Prostate gland (tissue), 2 donors: ENCODE data around the gene COX19. TPM values are rescaled to one million over a fixed set of nuclear protein-coding genes. Genes with fewer than 3 reads are reported as not detected.

Experiments
- DNase-seq: peaks from one replicate; pipeline ENCODE4 v3.0.0-alpha.2; 2019; ENCODE audit warnings: low spot score
- H3K27ac ChIP-seq, 2 donors: fragments of 200-600 bp; sonication (generic); 2 replicates each; pipeline ENCODE4 v1.5.1; 2017 to 2019
- H3K27me3 ChIP-seq: fragments of 200-600 bp; sonication (generic); replicated peaks from 2 replicates; pipeline ENCODE4 v1.5.1; 2019; ENCODE audit not compliant: insufficient read depth
- H3K36me3 ChIP-seq, 2 donors: fragments of 200-600 bp; sonication (generic); 1 replicate in 1 of 2; 2 replicates in 1 of 2; pipeline versions ENCODE4 v1.5.1 to v1.8.1; 2017 to 2019
- H3K4me1 ChIP-seq: fragments of 200-600 bp; sonication (generic); replicated peaks from 2 replicates; pipeline ENCODE4 v1.5.1; 2019
- H3K4me3 ChIP-seq, 2 donors: fragments of 200-600 bp; sonication (generic); 2 replicates each; pipeline ENCODE4 v1.5.1; 2017 to 2019
- H3K9me3 ChIP-seq: fragments of 200-600 bp; sonication (generic); 2 replicates; pipeline ENCODE4 v1.5.1; 2017
- CTCF ChIP-seq, 4 experiments: fragments of 200-600 bp in 2 of 4; fragments of 450-650 bp in 2 of 4; sonication (generic) in 2 of 4; IDR thresholded peaks; 1 replicate in 3 of 4; 2 replicates in 1 of 4; pipeline ENCODE4 v1.5.1; 2016 to 2019; ENCODE audit warnings: antibody characterized with exemption in 4 of 4, mild to moderate bottlenecking in 2 of 4, moderate library complexity in 2 of 4
- POLR2A ChIP-seq: fragments of 450-650 bp; IDR thresholded peaks from one replicate; pipeline ENCODE4 v1.6.1; 2016; ENCODE audit warnings: antibody characterized with exemption, mild to moderate bottlenecking
- POLR2AphosphoS5 ChIP-seq: sonication (generic); formaldehyde crosslinking; IDR thresholded peaks from one replicate; pipeline ENCODE4 v1.6.1; 2017; ENCODE audit warnings: antibody characterized with exemption
- WGBS: methylation state at CpG from one replicate; pipeline ENCODE4 v1.1.5; 2018; 5-methylcytosine and 5-hydroxymethylcytosine counted together
- intact Hi-C: fragments of 100-400 bp; cut with DNase I; formaldehyde crosslinking; loops from one replicate; pipeline ENCODE4 v1.14.2; 2022
- total RNA-seq, 2 donors: library from RNA; depleted of rRNA; stranded (reverse); fragments of >200 nt; gene quantifications; one replicate each; pipeline ENCODE4 v1.1.0, GENCODE V29; 2016

Gene COX19
- total RNA-seq: 10 to 100 TPM; 11.3 to 17.0 TPM

GRCh38 chr7:974820-975681 is at the start of gene COX19:
COX19 (minus strand) TSS chr7:975549; CDS start chr7:975509, 40 bp downstream.
- TF ChIP-seq CTCF (IDR thresholded peaks at IDR 0.05) (peak in 1 of 4 experiments; percentile 15), POLR2A (peak; percentile 64), POLR2AphosphoS5 (peak; percentile 85)
- peak; percentile 82 for DNase-seq
- no peaks in the 10 kb centered on the region for H3K27me3 ChIP-seq
- peak within 1 kb of the TSS; percentile 87 to 91 for H3K27ac ChIP-seq
- H3K9me3 ChIP-seq: no peaks in the 10 kb centered on the region
- H3K36me3 ChIP-seq: peaks cover 0 to 8% of the 10 kb centered on the region in 2 donors
- peak within 1 kb of the TSS; percentile 91 to 100 for H3K4me3 ChIP-seq
- whole genome bisulfite sequencing: under 1% methylated on average over 67 of the region's 78 CpGs
- H3K4me1 ChIP-seq: peaks cover 12% of the 10 kb centered on the region
- intact Hi-C loops: no loop called here

GRCh38 chr7:1024331-1024841 is 49.0 kb upstream of the COX19 start:
- Histone ChIP-seq H3K4me3 (no peak overlapping the region), H3K4me1 (peaks cover 6% of the 10 kb centered on the region), H3K27ac (no peak overlapping the region), H3K36me3 (no peaks in the 10 kb centered on the region), H3K9me3 (no peaks in the 10 kb centered on the region), H3K27me3 (no peaks in the 10 kb centered on the region)
- TF ChIP-seq POLR2A: no peak
- no peak for TF ChIP-seq POLR2AphosphoS5
- no peak for TF ChIP-seq CTCF (IDR thresholded peaks at IDR 0.05)
- no peak for DNase-seq
- intact Hi-C loops: no loop called here
- WGBS: 76% methylated on average over 15 of the region's 15 CpGs

GRCh38 chr7:1022801-1023465 is 47.6 kb upstream of the COX19 start:
- Histone ChIP-seq H3K4me1 (no peaks in the 10 kb centered on the region), H3K9me3 (no peaks in the 10 kb centered on the region), H3K27me3 (no peaks in the 10 kb centered on the region), H3K36me3 (no peaks in the 10 kb centered on the region), H3K4me3 (no peak overlapping the region), H3K27ac (no peak overlapping the region)
- TF ChIP-seq CTCF (IDR thresholded peaks at IDR 0.05) (no peak), POLR2AphosphoS5 (no peak), POLR2A (no peak)
- DNase-seq: no peak
- WGBS: 90% methylated on average over 45 of the region's 45 CpGs
- intact Hi-C loops: no loop called here

- no peak overlapping the region for H3K4me3 ChIP-seq
- H3K27me3 ChIP-seq: no peaks in the 10 kb centered on the region
- intact Hi-C loops: no loop called here
- no peak for TF ChIP-seq POLR2AphosphoS5
- no peak for TF ChIP-seq POLR2A
- no peak for TF ChIP-seq CTCF (IDR thresholded peaks at IDR 0.05)
- no peaks in the 10 kb centered on the region for H3K4me1 ChIP-seq
- WGBS: 94% methylated on average over 17 of the region's 17 CpGs
- no peaks in the 10 kb centered on the region for H3K9me3 ChIP-seq
- H3K36me3 ChIP-seq: no peaks in the 10 kb centered on the region
- no peak overlapping the region for H3K27ac ChIP-seq
- no peak for DNase-seq
These were observed 47.0 kb upstream of the COX19 start for GRCh38 chr7:1022356-1022755.
